ENCODE results near the gene GNAI1. TPM values are rescaled to one million over a fixed set of nuclear protein-coding genes. Genes with fewer than 3 reads are reported as not detected.

GNAI1 gene
- total and polyA plus RNA-seq, 4 donors = 8.9 to 38.7 (median 20.9) TPM

DNA sequence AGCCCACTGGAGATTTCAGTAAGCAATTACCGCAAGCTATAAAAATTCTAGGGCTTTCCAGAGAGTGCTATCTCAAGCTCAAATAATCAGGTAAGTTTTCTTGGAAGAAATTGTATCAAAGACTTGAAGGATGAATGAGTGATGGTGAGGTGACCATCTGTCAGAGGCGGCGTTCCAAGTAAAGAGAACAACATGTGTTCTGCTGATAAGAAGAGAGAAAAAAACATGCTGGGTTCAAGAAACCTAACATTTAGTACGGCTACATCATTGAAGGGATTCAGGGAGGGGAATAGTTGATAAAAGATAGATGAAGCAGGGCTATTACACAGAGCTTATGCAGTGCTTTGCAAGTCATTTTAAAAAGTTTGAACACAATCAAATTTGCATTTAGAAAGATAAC lies 100.7 kb downstream of the GNAI1 start:
- Histone ChIP-seq H3K4me1 (ENCODE audit: control insufficient read depth in 4 of 4, insufficient read depth in 4 of 4, low read length in 3 of 4) (no peaks in the 10 kb centered on the region), H3K27ac (ENCODE audit: low read depth in 1 of 2, low read length in 2 of 2) (no peak overlapping the region), H3K36me3 (ENCODE audit: control insufficient read depth in 4 of 4, insufficient read depth in 3 of 4, low read depth in 1 of 4, low read length in 3 of 4) (no peaks in the 10 kb centered on the region), H3K9ac (ENCODE audit: low read depth in 1 of 2, low read length in 2 of 2) (no peak overlapping the region), H3K9me3 (ENCODE audit: control insufficient read depth in 4 of 4, low read length in 3 of 4) (no peaks in the 10 kb centered on the region), H3K4me3 (ENCODE audit: low read depth in 1 of 3, low read length in 3 of 3) (no peak overlapping the region), H3K27me3 (ENCODE audit: control insufficient read depth in 4 of 4, insufficient read depth in 4 of 4, low read length in 3 of 4) (no peaks in the 10 kb centered on the region)
- no peak for DNase-seq (ENCODE audit: low spot score)
- 93% methylated on average over 4 of the region's 4 CpGs for WGBS
- no peak for TF ChIP-seq FOXA2 (IDR thresholded peaks at IDR 0.05)
- TF ChIP-seq RAD21 (IDR thresholded peaks at IDR 0.05) = no peak
- no peak for TF ChIP-seq TAF1 (conservative IDR thresholded peaks at IDR 0.05)
- TF ChIP-seq YY1 (IDR thresholded peaks at IDR 0.05) = no peak
- no peak for TF ChIP-seq EGR1 (IDR thresholded peaks at IDR 0.05; ENCODE audit: low read depth in 2 of 2)
- TF ChIP-seq JUND (IDR thresholded peaks at IDR 0.05) = no peak
- TF ChIP-seq NR2F2 (IDR thresholded peaks at IDR 0.05) = no peak
- TF ChIP-seq RXRA (IDR thresholded peaks at IDR 0.05) = no peak
- TF ChIP-seq GABPA (IDR thresholded peaks at IDR 0.05 in 1 of 2, conservative IDR thresholded peaks at IDR 0.05 in 1 of 2) = no peak
- TF ChIP-seq, protein P1, sequence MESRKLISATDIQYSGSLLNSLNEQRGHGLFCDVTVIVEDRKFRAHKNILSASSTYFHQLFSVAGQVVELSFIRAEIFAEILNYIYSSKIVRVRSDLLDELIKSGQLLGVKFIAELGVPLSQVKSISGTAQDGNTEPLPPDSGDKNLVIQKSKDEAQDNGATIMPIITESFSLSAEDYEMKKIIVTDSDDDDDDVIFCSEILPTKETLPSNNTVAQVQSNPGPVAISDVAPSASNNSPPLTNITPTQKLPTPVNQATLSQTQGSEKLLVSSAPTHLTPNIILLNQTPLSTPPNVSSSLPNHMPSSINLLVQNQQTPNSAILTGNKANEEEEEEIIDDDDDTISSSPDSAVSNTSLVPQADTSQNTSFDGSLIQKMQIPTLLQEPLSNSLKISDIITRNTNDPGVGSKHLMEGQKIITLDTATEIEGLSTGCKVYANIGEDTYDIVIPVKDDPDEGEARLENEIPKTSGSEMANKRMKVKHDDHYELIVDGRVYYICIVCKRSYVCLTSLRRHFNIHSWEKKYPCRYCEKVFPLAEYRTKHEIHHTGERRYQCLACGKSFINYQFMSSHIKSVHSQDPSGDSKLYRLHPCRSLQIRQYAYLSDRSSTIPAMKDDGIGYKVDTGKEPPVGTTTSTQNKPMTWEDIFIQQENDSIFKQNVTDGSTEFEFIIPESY (IDR thresholded peaks at IDR 0.05) = no peak
- TF ChIP-seq, protein P2, sequence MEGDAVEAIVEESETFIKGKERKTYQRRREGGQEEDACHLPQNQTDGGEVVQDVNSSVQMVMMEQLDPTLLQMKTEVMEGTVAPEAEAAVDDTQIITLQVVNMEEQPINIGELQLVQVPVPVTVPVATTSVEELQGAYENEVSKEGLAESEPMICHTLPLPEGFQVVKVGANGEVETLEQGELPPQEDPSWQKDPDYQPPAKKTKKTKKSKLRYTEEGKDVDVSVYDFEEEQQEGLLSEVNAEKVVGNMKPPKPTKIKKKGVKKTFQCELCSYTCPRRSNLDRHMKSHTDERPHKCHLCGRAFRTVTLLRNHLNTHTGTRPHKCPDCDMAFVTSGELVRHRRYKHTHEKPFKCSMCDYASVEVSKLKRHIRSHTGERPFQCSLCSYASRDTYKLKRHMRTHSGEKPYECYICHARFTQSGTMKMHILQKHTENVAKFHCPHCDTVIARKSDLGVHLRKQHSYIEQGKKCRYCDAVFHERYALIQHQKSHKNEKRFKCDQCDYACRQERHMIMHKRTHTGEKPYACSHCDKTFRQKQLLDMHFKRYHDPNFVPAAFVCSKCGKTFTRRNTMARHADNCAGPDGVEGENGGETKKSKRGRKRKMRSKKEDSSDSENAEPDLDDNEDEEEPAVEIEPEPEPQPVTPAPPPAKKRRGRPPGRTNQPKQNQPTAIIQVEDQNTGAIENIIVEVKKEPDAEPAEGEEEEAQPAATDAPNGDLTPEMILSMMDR (IDR thresholded peaks at IDR 0.05; ENCODE audit: low read depth, low read length, missing input control) = no peak
- no peak for TF ChIP-seq HNF4G (IDR thresholded peaks at IDR 0.05)
- TF ChIP-seq, protein P3, sequence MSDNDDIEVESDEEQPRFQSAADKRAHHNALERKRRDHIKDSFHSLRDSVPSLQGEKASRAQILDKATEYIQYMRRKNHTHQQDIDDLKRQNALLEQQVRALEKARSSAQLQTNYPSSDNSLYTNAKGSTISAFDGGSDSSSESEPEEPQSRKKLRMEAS (IDR thresholded peaks at IDR 0.05) = no peak
- TF ChIP-seq SP1 (IDR thresholded peaks at IDR 0.05) = no peak
- TF ChIP-seq, protein P4, sequence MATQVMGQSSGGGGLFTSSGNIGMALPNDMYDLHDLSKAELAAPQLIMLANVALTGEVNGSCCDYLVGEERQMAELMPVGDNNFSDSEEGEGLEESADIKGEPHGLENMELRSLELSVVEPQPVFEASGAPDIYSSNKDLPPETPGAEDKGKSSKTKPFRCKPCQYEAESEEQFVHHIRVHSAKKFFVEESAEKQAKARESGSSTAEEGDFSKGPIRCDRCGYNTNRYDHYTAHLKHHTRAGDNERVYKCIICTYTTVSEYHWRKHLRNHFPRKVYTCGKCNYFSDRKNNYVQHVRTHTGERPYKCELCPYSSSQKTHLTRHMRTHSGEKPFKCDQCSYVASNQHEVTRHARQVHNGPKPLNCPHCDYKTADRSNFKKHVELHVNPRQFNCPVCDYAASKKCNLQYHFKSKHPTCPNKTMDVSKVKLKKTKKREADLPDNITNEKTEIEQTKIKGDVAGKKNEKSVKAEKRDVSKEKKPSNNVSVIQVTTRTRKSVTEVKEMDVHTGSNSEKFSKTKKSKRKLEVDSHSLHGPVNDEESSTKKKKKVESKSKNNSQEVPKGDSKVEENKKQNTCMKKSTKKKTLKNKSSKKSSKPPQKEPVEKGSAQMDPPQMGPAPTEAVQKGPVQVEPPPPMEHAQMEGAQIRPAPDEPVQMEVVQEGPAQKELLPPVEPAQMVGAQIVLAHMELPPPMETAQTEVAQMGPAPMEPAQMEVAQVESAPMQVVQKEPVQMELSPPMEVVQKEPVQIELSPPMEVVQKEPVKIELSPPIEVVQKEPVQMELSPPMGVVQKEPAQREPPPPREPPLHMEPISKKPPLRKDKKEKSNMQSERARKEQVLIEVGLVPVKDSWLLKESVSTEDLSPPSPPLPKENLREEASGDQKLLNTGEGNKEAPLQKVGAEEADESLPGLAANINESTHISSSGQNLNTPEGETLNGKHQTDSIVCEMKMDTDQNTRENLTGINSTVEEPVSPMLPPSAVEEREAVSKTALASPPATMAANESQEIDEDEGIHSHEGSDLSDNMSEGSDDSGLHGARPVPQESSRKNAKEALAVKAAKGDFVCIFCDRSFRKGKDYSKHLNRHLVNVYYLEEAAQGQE (IDR thresholded peaks at IDR 0.05) = no peak
- TF ChIP-seq HNF4A (conservative IDR thresholded peaks at IDR 0.05) = no peak
- no peak for TF ChIP-seq FOXA1 (IDR thresholded peaks at IDR 0.05)

DNA sequence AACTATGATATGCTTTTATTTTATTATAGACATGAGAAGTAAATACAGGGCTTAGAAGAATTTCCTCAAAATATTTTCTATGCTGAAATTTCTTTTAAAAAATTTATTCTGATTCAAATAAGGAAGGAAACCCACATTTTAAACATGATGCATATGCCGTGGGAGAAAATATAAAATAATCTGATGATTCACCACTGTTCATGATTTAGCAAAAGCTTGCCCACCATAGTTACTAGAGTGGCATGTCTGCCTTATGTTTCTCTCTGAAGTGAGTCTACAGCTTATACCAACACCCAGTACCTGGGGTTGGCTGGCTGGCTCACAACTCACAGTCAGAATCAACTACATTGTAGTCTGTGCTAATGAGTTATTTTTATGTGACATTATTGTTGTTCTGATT lies 102.0 kb downstream of the GNAI1 start:
- no peak overlapping the region for H3K27ac ChIP-seq (ENCODE audit: low read depth in 1 of 2, low read length in 2 of 2)
- no peaks in the 10 kb centered on the region for H3K27me3 ChIP-seq (ENCODE audit: control insufficient read depth in 4 of 4, insufficient read depth in 4 of 4, low read length in 3 of 4)
- no peak overlapping the region for H3K9ac ChIP-seq (ENCODE audit: low read depth in 1 of 2, low read length in 2 of 2)
- no peaks in the 10 kb centered on the region for H3K9me3 ChIP-seq (ENCODE audit: control insufficient read depth in 4 of 4, low read length in 3 of 4)
- DNase-seq (ENCODE audit: low spot score) = no peak
- H3K4me3 ChIP-seq (ENCODE audit: low read depth in 1 of 3, low read length in 3 of 3) = no peak overlapping the region
- no peaks in the 10 kb centered on the region for H3K36me3 ChIP-seq (ENCODE audit: control insufficient read depth in 4 of 4, insufficient read depth in 3 of 4, low read depth in 1 of 4, low read length in 3 of 4)
- TF ChIP-seq JUND (IDR thresholded peaks at IDR 0.05) = no peak
- no peak for TF ChIP-seq YY1 (IDR thresholded peaks at IDR 0.05)
- TF ChIP-seq NR2F2 (IDR thresholded peaks at IDR 0.05) = no peak
- TF ChIP-seq, protein P1 (IDR thresholded peaks at IDR 0.05) = no peak
- no peak for TF ChIP-seq HNF4G (IDR thresholded peaks at IDR 0.05)
- no peak for TF ChIP-seq TAF1 (conservative IDR thresholded peaks at IDR 0.05)
- TF ChIP-seq, protein P2 (IDR thresholded peaks at IDR 0.05; ENCODE audit: low read depth, low read length, missing input control) = no peak
- TF ChIP-seq SP1 (IDR thresholded peaks at IDR 0.05) = no peak
- no peak for TF ChIP-seq RXRA (IDR thresholded peaks at IDR 0.05)
- TF ChIP-seq GABPA (IDR thresholded peaks at IDR 0.05 in 1 of 2, conservative IDR thresholded peaks at IDR 0.05 in 1 of 2) = no peak
- no peak for TF ChIP-seq FOXA2 (IDR thresholded peaks at IDR 0.05)
- TF ChIP-seq, protein P3 (IDR thresholded peaks at IDR 0.05) = no peak
- no peak for TF ChIP-seq EGR1 (IDR thresholded peaks at IDR 0.05; ENCODE audit: low read depth in 2 of 2)
- TF ChIP-seq FOXA1 (IDR thresholded peaks at IDR 0.05) = no peak
- 73% methylated on average over 1 of the region's 1 CpG for WGBS
- H3K4me1 ChIP-seq (ENCODE audit: control insufficient read depth in 4 of 4, insufficient read depth in 4 of 4, low read length in 3 of 4) = no peaks in the 10 kb centered on the region
